Naive thymus-derived CD8-positive, alpha-beta T cell (primary cell): ENCODE results near the gene GLYATL1B. TPM values are rescaled to one million over a fixed set of nuclear protein-coding genes. Genes with fewer than 3 reads are reported as not detected.
"Not testable (repeated sequence)": the region's sequence is repeated elsewhere in the genome, so short reads cannot be mapped to it uniquely, and the experiment has no call there.

Experiments
- ATAC-seq, 2 donors: fragments of 150-1000 bp; cut with Tn5 transposase in 1 of 2; sonication (Bioruptor Pico), chemical (Tn5 transposase) in 1 of 2; 1 replicate in 1 of 2; 2 replicates in 1 of 2; pipeline ENCODE4 v1.10.0; 2021; ENCODE audit warnings: mild to moderate bottlenecking in 2 of 2, moderate library complexity in 2 of 2
- POLR2A ChIA-PET: fragments of 350-600 bp; sonication (Branson Sonifier 250); formaldehyde crosslinking; loops from one replicate; lab custom pipeline; 2021; ENCODE audit warnings: antibody characterized with exemption; lab: Charles Lee
- DNase-seq, 10 donors: peaks; one replicate each; pipeline versions ENCODE4 v3.0.0 to v3.0.0-alpha.2; 2020 to 2022
- H3K27ac Mint-ChIP-seq, 10 donors: one replicate each; pipeline ENCODE4 v1.8.0; 2020 to 2022; ENCODE audit warnings: mild to moderate bottlenecking in 10 of 10, mixed read lengths in 10 of 10, moderate library complexity in 4 of 10, inconsistent platforms in 1 of 10
- H3K27me3 Mint-ChIP-seq, 5 donors: one replicate each; pipeline ENCODE4 v1.8.0; 2021 to 2022; ENCODE audit warnings: mixed read lengths in 5 of 5
- H3K36me3 Mint-ChIP-seq, 3 donors: one replicate each; pipeline ENCODE4 v1.8.0; 2020 to 2022; ENCODE audit warnings: mixed read lengths in 3 of 3, mild to moderate bottlenecking in 2 of 3, inconsistent platforms in 1 of 3
- H3K4me1 Mint-ChIP-seq, 4 donors: one replicate each; pipeline ENCODE4 v1.8.0; 2021 to 2022; ENCODE audit warnings: mixed read lengths in 4 of 4
- H3K4me3 Mint-ChIP-seq, 10 donors: one replicate each; pipeline ENCODE4 v1.8.0; 2020 to 2022; ENCODE audit warnings: mild to moderate bottlenecking in 10 of 10, mixed read lengths in 10 of 10, moderate library complexity in 6 of 10, inconsistent platforms in 1 of 10
- H3K9me3 Mint-ChIP-seq, 9 donors: one replicate each; pipeline ENCODE4 v1.8.0; 2020 to 2022; ENCODE audit warnings: mixed read lengths in 9 of 9, mild to moderate bottlenecking in 3 of 9, inconsistent platforms in 1 of 9, moderate library complexity in 1 of 9
- polyA plus RNA-seq, 3 donors: library from polyadenylated mRNA; unstranded; fragments of 300-500 nt; fragmentation: Illumina TruSeq; gene quantifications; one replicate each; pipeline ENCODE4 v1.2.3, GENCODE V29; 2021
- total RNA-seq, 8 experiments: library from RNA in 2 of 8; stranded (reverse) in 2 of 8; gene quantifications; one replicate each; pipeline ENCODE4 v1.2.3 and lab custom pipeline; 2021 to 2026

GLYATL1B gene
- not detected for total RNA-seq
- not detected for polyA plus RNA-seq
- 0 reads per million in 6 experiments for total RNA-seq (lab: John Stamatoyannopoulos, UW)

- DNase-seq, H3K4me1 Mint-ChIP-seq, H3K4me3 Mint-ChIP-seq, H3K9me3 Mint-ChIP-seq, ATAC-seq, H3K36me3 Mint-ChIP-seq, H3K27me3 Mint-ChIP-seq, POLR2A ChIA-PET: not testable (repeated sequence)
- peak within 1 kb of the TSS in 1 of 10 donors; percentile 68 for H3K27ac Mint-ChIP-seq
These were observed at the start of gene GLYATL1B for GRCh38 chr11:59086007-59086406. Gene GLYATL1B, plus strand, starts transcription at chr11:59086307. Its CDS starts 0 bp downstream, at chr11:59086307.

GRCh38 chr11:59036542-59036941, 49.6 kb upstream of the GLYATL1B start:
- ATAC-seq, H3K36me3 Mint-ChIP-seq, H3K4me3 Mint-ChIP-seq, DNase-seq, H3K9me3 Mint-ChIP-seq, POLR2A ChIA-PET, H3K4me1 Mint-ChIP-seq, H3K27ac Mint-ChIP-seq: not testable (repeated sequence)
- H3K27me3 Mint-ChIP-seq: peaks cover 14 to 51% (median 24%) of the 10 kb centered on the region in 5 donors

- H3K36me3 Mint-ChIP-seq, H3K4me1 Mint-ChIP-seq, ATAC-seq, H3K9me3 Mint-ChIP-seq, H3K4me3 Mint-ChIP-seq, H3K27ac Mint-ChIP-seq, DNase-seq, POLR2A ChIA-PET: not testable (repeated sequence)
- H3K27me3 Mint-ChIP-seq: peaks cover 12 to 51% (median 22%) of the 10 kb centered on the region in 5 donors
These were observed 48.7 kb upstream of the GLYATL1B start for GRCh38 chr11:59037434-59037833.

GRCh38 chr11:59040607-59041006, 45.5 kb upstream of the GLYATL1B start:
- ATAC-seq: no peak
- Mint-ChIP-seq H3K36me3 (no peaks in the 10 kb centered on the region), H3K27me3 (peaks cover 0 to 29% (median 14%) of the 10 kb centered on the region in 5 donors), H3K4me1 (no peaks in the 10 kb centered on the region), H3K4me3 (no peak overlapping the region), H3K9me3 (no peaks in the 10 kb centered on the region), H3K27ac (no peak overlapping the region)
- POLR2A ChIA-PET: no interaction called here
- no peak for DNase-seq

- H3K9me3 Mint-ChIP-seq, ATAC-seq, H3K36me3 Mint-ChIP-seq, H3K4me3 Mint-ChIP-seq, POLR2A ChIA-PET, DNase-seq: not testable (repeated sequence)
- H3K27ac Mint-ChIP-seq: peak overlapping the region in 1 of 10 donors; percentile 4
- peaks cover 3 to 13% (median 9%) of the 10 kb centered on the region in 5 donors for H3K27me3 Mint-ChIP-seq
- peaks cover 0 to 18% (median 0%) of the 10 kb centered on the region in 4 donors for H3K4me1 Mint-ChIP-seq
These were observed 34.7 kb upstream of the GLYATL1B start for GRCh38 chr11:59051383-59051782.

- H3K27ac Mint-ChIP-seq, H3K9me3 Mint-ChIP-seq, H3K4me3 Mint-ChIP-seq, H3K36me3 Mint-ChIP-seq, POLR2A ChIA-PET, DNase-seq, ATAC-seq: not testable (repeated sequence)
- H3K4me1 Mint-ChIP-seq: peaks cover 0 to 21% (median 1%) of the 10 kb centered on the region in 4 donors
- peaks cover 5 to 23% (median 12%) of the 10 kb centered on the region in 5 donors for H3K27me3 Mint-ChIP-seq
These were observed 33.8 kb upstream of the GLYATL1B start for GRCh38 chr11:59052355-59052754.

- POLR2A ChIA-PET: no interaction called here
- Mint-ChIP-seq H3K9me3 (no peaks in the 10 kb centered on the region), H3K4me1 (peaks cover 3 to 28% (median 8%) of the 10 kb centered on the region in 4 donors), H3K4me3 (no peak overlapping the region), H3K27me3 (peaks cover 5 to 25% (median 13%) of the 10 kb centered on the region in 5 donors), H3K36me3 (no peaks in the 10 kb centered on the region), H3K27ac (no peak overlapping the region)
- ATAC-seq (peak; percentile 73 to 74), DNase-seq (peak; percentile 53 to 88 (median 74))
These were observed 32.7 kb upstream of the GLYATL1B start for GRCh38 chr11:59053387-59053786.

GRCh38 chr11:59058120-59059033, 27.7 kb upstream of the GLYATL1B start:
- peaks cover 24 to 59% (median 38%) of the 10 kb centered on the region in 5 donors for H3K27me3 Mint-ChIP-seq
- DNase-seq: peak; percentile 64 to 88 (median 80)
- H3K36me3 Mint-ChIP-seq, H3K9me3 Mint-ChIP-seq, POLR2A ChIA-PET: not testable (repeated sequence)
- H3K4me1 Mint-ChIP-seq: peaks cover 5 to 23% (median 12%) of the 10 kb centered on the region in 4 donors
- peak; percentile 90 for ATAC-seq
- H3K27ac Mint-ChIP-seq: peak overlapping the region in 4 of 10 donors; percentile 1 to 23 (median 9)
- peak overlapping the region; percentile 71 to 87 (median 82) for H3K4me3 Mint-ChIP-seq

- DNase-seq, H3K27ac Mint-ChIP-seq, H3K4me3 Mint-ChIP-seq, H3K9me3 Mint-ChIP-seq, ATAC-seq, POLR2A ChIA-PET, H3K36me3 Mint-ChIP-seq: not testable (repeated sequence)
- Mint-ChIP-seq H3K27me3 (peaks cover 32 to 76% (median 46%) of the 10 kb centered on the region in 5 donors), H3K4me1 (peaks cover 5 to 18% (median 12%) of the 10 kb centered on the region in 4 donors)
These were observed 26.0 kb upstream of the GLYATL1B start for GRCh38 chr11:59060096-59060495.

- Mint-ChIP-seq H3K27ac (no peak overlapping the region), H3K27me3 (peaks cover 26 to 75% (median 43%) of the 10 kb centered on the region in 5 donors), H3K4me1 (peaks cover 5 to 12% (median 9%) of the 10 kb centered on the region in 4 donors), H3K4me3 (no peak overlapping the region), H3K9me3 (no peaks in the 10 kb centered on the region), H3K36me3 (no peaks in the 10 kb centered on the region)
- ATAC-seq (no peak), DNase-seq (no peak)
- POLR2A ChIA-PET: no interaction called here
These were observed 23.2 kb upstream of the GLYATL1B start for GRCh38 chr11:59062602-59063529.

- DNase-seq, H3K9me3 Mint-ChIP-seq, POLR2A ChIA-PET, H3K36me3 Mint-ChIP-seq, H3K4me3 Mint-ChIP-seq, H3K4me1 Mint-ChIP-seq, ATAC-seq, H3K27ac Mint-ChIP-seq: not testable (repeated sequence)
- peaks cover 25 to 75% (median 39%) of the 10 kb centered on the region in 5 donors for H3K27me3 Mint-ChIP-seq
These were observed 21.9 kb upstream of the GLYATL1B start for GRCh38 chr11:59063996-59064727.

- H3K27me3 Mint-ChIP-seq: peaks cover 18 to 56% (median 22%) of the 10 kb centered on the region in 5 donors
- POLR2A ChIA-PET: no interaction called here
- no peaks in the 10 kb centered on the region for H3K4me1 Mint-ChIP-seq
- H3K9me3 Mint-ChIP-seq: peaks cover 0 to 6% (median 0%) of the 10 kb centered on the region in 9 donors
- H3K27ac Mint-ChIP-seq: no peak overlapping the region
- no peak for DNase-seq
- peaks cover 0 to under 1% (median 0%) of the 10 kb centered on the region in 3 donors for H3K36me3 Mint-ChIP-seq
- H3K4me3 Mint-ChIP-seq: no peak overlapping the region
- no peak for ATAC-seq
These were observed 17.0 kb upstream of the GLYATL1B start for GRCh38 chr11:59069087-59069486.
